GM03348 (cell line): Measurements from ENCODE around the gene SLIT1.

Experiments used
- DNase-seq: peaks from one replicate; pipeline ENCODE4 v3.0.0; 2012; ENCODE audit warnings: low spot score

The SLIT1 gene

GRCh38 chr10:97062456-97062855 lies 123.3 kb downstream of the SLIT1 start:
- no peak for DNase-seq

- DNase-seq, result no peak
Observed at GRCh38 chr10:97062046-97062445, 123.7 kb downstream of the SLIT1 start.

- no peak for DNase-seq
Observed at GRCh38 chr10:97061423-97061822, 124.3 kb downstream of the SLIT1 start.

- no peak for DNase-seq
Observed at GRCh38 chr10:97060441-97061084, 125.2 kb downstream of the SLIT1 start.

GRCh38 chr10:97059872-97060205 lies 125.9 kb downstream of the SLIT1 start:
- no peak for DNase-seq

GRCh38 chr10:97059006-97059871 lies 126.5 kb downstream of the SLIT1 start:
- DNase-seq, result no peak

GRCh38 chr10:97058521-97058920 lies 127.2 kb downstream of the SLIT1 start:
- no peak for DNase-seq

- no peak for DNase-seq
Observed at GRCh38 chr10:97057491-97058235, 128.1 kb downstream of the SLIT1 start.

- no peak for DNase-seq
Observed at GRCh38 chr10:97056003-97056630, 129.6 kb downstream of the SLIT1 start.

GRCh38 chr10:97053276-97053675 lies 132.5 kb downstream of the SLIT1 start:
- DNase-seq, result no peak

- no peak for DNase-seq
Observed at GRCh38 chr10:97050956-97051496, 134.7 kb downstream of the SLIT1 start.

GRCh38 chr10:97050205-97050745 lies 135.5 kb downstream of the SLIT1 start:
- DNase-seq, result no peak

GRCh38 chr10:97049670-97050069 lies 136.1 kb downstream of the SLIT1 start:
- no peak for DNase-seq

- no peak for DNase-seq
Observed at GRCh38 chr10:97048649-97049427, 136.9 kb downstream of the SLIT1 start.

- no peak for DNase-seq
Observed at GRCh38 chr10:97047788-97048187, 138.0 kb downstream of the SLIT1 start.

GRCh38 chr10:97047083-97047736 lies 138.5 kb downstream of the SLIT1 start:
- no peak for DNase-seq

- DNase-seq, result no peak
Observed at GRCh38 chr10:97046456-97047082, 139.2 kb downstream of the SLIT1 start.

GRCh38 chr10:97043563-97043855 lies 142.2 kb downstream of the SLIT1 start:
- DNase-seq, result no peak

GRCh38 chr10:97042716-97043562 lies 142.8 kb downstream of the SLIT1 start:
- DNase-seq, result no peak
